Measurements from ENCODE around the gene FBXW5.

DNA sequence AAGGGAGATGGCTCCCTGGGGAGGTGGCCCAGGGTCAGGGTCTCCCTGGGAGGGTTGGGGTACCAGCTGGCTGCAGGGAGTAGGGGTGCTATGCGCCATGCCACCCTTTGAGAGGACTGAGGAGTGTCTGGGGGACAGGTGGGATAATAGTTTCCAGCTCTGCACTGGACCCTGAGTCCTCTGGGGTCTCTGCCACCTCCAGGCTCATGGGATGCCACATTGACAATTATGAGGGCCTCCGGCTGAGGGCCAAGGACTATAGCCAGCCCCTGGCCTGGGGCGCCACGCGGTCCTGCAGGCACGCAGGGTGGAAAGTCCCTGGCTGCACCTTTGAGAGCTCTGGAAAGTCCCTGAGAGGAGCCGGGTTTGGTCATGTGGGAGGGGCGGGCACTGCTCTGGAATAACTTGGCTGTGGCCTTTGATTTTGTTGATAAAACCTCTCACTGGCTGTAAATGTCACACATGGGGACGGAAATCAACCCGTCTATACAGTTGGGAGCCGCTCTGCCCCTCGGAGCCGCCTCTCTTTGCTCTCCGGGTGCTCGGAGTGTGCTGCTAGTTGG is 42.2 kb downstream of the FBXW5 start:
- TF ChIP-seq, protein P1, sequence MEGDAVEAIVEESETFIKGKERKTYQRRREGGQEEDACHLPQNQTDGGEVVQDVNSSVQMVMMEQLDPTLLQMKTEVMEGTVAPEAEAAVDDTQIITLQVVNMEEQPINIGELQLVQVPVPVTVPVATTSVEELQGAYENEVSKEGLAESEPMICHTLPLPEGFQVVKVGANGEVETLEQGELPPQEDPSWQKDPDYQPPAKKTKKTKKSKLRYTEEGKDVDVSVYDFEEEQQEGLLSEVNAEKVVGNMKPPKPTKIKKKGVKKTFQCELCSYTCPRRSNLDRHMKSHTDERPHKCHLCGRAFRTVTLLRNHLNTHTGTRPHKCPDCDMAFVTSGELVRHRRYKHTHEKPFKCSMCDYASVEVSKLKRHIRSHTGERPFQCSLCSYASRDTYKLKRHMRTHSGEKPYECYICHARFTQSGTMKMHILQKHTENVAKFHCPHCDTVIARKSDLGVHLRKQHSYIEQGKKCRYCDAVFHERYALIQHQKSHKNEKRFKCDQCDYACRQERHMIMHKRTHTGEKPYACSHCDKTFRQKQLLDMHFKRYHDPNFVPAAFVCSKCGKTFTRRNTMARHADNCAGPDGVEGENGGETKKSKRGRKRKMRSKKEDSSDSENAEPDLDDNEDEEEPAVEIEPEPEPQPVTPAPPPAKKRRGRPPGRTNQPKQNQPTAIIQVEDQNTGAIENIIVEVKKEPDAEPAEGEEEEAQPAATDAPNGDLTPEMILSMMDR (IDR thresholded peaks at IDR 0.05): no peak
- TF ChIP-seq POLR2AphosphoS5 (IDR thresholded peaks at IDR 0.05): peak; percentile 92

Measured in prostate gland (tissue), 2 donors.